Neural crest cell (in vitro differentiated cells): ENCODE results near the gene PDK2. TPM values are rescaled to one million over a fixed set of nuclear protein-coding genes. Genes with fewer than 3 reads are reported as not detected.

ENCODE experiments used
- DNase-seq: peaks from one replicate; pipeline ENCODE4 v3.0.0; 2021; ENCODE audit warnings: low read depth, mixed read lengths, low spot score
- H3K27ac Mint-ChIP-seq: one replicate; pipeline ENCODE4 v1.8.0; 2021; ENCODE audit warnings: mild to moderate bottlenecking, mixed read lengths; ENCODE audit not compliant: unreplicated experiment
- H3K27me3 Mint-ChIP-seq: 2 replicates; pipeline ENCODE4 v1.8.0; 2021; ENCODE audit warnings: low read depth, mild to moderate bottlenecking, mixed read lengths
- H3K36me3 Mint-ChIP-seq: 2 replicates; pipeline ENCODE4 v1.8.0; 2021; ENCODE audit warnings: low read depth, mild to moderate bottlenecking, mixed read lengths
- H3K4me1 Mint-ChIP-seq: 2 replicates; pipeline ENCODE4 v1.8.0; 2021; ENCODE audit warnings: mixed read lengths
- H3K4me3 Mint-ChIP-seq: one replicate; pipeline ENCODE4 v1.8.0; 2021; ENCODE audit warnings: mild to moderate bottlenecking, mixed read lengths
- H3K9me3 Mint-ChIP-seq: 2 replicates; pipeline ENCODE4 v1.8.0; 2021; ENCODE audit warnings: mixed read lengths
- total RNA-seq: library from RNA; stranded (reverse); gene quantifications from 2 replicates; pipeline ENCODE4 v1.2.1, GENCODE V29; 2021
- TF ChIP-seq, protein P1 (sequence below): fragments of 200-600 bp; sonication (generic); conservative IDR thresholded peaks from 2 replicates; pipeline ENCODE4 v1.5.0; 2021; ENCODE audit warnings: antibody characterized with exemption, mild to moderate bottlenecking

The PDK2 gene
- total RNA-seq, 1 donor from 2014 or later = 21.6 TPM

DNA sequence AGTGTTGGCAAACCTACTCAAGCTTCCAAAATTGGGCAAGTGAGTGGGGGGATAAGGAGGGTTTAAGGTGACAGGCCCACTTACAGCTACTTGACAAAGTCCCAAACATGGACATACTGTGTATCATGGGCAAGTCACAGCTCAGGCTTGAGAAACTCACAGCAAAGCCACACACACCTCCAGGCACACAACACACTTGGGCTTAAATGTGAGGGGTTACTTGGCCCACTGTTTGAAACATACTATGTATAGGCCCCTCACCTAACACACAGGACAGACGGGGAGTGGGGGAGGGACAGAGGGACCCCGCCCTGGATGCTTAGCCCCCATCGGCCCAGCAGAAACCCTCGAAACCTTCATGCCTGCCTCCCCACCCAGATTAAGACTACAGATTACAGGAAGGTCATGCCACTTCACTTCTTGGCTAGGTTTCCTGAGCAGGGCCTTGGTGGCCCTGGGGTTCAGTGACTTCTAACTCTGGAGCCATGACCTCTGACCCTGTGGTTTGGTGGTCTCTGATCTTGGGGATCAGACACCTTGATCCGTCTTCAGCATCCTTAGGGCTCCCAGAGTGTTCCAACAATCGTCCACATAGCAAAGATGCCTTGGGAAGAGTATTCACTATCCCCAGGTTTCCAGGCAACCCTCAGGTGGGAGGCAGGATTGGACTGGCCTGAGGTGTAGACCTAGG, 37.1 kb downstream of the PDK2 start:
- H3K36me3 Mint-ChIP-seq = peaks cover 5% of the 10 kb centered on the region
- TF ChIP-seq, protein P1, sequence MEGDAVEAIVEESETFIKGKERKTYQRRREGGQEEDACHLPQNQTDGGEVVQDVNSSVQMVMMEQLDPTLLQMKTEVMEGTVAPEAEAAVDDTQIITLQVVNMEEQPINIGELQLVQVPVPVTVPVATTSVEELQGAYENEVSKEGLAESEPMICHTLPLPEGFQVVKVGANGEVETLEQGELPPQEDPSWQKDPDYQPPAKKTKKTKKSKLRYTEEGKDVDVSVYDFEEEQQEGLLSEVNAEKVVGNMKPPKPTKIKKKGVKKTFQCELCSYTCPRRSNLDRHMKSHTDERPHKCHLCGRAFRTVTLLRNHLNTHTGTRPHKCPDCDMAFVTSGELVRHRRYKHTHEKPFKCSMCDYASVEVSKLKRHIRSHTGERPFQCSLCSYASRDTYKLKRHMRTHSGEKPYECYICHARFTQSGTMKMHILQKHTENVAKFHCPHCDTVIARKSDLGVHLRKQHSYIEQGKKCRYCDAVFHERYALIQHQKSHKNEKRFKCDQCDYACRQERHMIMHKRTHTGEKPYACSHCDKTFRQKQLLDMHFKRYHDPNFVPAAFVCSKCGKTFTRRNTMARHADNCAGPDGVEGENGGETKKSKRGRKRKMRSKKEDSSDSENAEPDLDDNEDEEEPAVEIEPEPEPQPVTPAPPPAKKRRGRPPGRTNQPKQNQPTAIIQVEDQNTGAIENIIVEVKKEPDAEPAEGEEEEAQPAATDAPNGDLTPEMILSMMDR = no peak
- H3K9me3 Mint-ChIP-seq = no peaks in the 10 kb centered on the region
- peaks cover 16% of the 10 kb centered on the region for H3K27me3 Mint-ChIP-seq
- peaks cover 25% of the 10 kb centered on the region for H3K4me1 Mint-ChIP-seq
- peak overlapping the region; percentile 82 for H3K4me3 Mint-ChIP-seq
- no peak overlapping the region for H3K27ac Mint-ChIP-seq
- no peak for DNase-seq

DNA sequence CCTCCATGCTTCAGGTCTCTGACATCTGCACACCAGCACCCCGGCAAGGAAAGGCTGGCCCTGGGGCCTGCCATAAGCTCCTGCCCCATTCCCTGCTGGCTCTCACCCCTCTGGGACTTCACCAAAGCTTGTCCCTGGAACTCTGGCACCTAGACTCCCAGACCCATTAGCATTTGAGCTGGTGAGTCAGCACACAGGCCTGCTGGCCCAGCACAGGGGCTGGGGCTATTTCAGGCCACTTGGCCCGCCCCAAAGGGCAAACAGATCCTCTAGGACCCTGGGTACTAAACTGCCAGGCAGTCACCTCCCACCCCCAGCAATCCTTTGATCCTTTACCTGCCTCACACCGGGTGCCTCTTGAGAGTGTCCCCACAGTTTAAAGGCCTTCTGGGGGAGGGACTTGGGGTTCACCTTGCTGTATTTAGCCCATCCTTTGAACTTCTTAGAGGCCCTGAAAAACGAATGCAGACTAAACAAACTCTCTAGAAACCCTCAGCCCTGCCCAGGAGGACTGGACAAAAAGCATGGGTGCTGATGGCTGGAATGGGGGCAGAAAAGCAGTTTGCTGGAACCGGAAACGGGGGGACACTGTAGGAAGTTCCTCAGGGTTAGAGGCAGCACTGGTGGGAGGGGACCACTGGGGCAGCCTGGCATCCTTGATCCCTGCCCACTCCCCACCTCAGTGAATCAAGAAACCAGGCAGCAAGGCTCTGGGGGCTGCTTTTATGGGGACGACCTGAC, 38.0 kb downstream of the PDK2 start:
- no peak for DNase-seq
- Mint-ChIP-seq H3K36me3 (peaks cover 5% of the 10 kb centered on the region), H3K4me1 (peaks cover 20% of the 10 kb centered on the region), H3K9me3 (no peaks in the 10 kb centered on the region), H3K4me3 (no peak overlapping the region), H3K27me3 (peaks cover 16% of the 10 kb centered on the region), H3K27ac (no peak overlapping the region)
- TF ChIP-seq, protein P1 = no peak

DNA sequence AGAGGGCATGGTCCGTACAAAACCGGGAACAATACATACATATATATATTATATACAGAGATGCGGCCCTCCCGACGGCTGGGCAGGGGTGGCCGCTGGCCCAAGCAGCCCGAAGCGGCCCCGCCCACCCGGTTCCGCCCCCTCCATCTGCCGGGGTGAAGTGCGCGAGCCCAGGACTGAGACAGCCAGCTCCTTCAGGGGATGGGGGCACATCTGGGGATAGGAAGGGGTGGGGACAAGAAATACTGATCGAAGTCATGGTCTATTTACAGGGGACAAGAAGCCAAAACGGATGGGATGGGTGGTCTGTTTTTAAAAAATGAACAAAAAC, 38.6 kb downstream of the PDK2 start:
- H3K4me3 Mint-ChIP-seq = peak overlapping the region; percentile 35
- peaks cover 7% of the 10 kb centered on the region for H3K36me3 Mint-ChIP-seq
- no peak overlapping the region for H3K27ac Mint-ChIP-seq
- H3K9me3 Mint-ChIP-seq = no peaks in the 10 kb centered on the region
- DNase-seq = no peak
- peaks cover 12% of the 10 kb centered on the region for H3K27me3 Mint-ChIP-seq
- TF ChIP-seq, protein P1 = no peak
- H3K4me1 Mint-ChIP-seq = peaks cover 15% of the 10 kb centered on the region

DNA sequence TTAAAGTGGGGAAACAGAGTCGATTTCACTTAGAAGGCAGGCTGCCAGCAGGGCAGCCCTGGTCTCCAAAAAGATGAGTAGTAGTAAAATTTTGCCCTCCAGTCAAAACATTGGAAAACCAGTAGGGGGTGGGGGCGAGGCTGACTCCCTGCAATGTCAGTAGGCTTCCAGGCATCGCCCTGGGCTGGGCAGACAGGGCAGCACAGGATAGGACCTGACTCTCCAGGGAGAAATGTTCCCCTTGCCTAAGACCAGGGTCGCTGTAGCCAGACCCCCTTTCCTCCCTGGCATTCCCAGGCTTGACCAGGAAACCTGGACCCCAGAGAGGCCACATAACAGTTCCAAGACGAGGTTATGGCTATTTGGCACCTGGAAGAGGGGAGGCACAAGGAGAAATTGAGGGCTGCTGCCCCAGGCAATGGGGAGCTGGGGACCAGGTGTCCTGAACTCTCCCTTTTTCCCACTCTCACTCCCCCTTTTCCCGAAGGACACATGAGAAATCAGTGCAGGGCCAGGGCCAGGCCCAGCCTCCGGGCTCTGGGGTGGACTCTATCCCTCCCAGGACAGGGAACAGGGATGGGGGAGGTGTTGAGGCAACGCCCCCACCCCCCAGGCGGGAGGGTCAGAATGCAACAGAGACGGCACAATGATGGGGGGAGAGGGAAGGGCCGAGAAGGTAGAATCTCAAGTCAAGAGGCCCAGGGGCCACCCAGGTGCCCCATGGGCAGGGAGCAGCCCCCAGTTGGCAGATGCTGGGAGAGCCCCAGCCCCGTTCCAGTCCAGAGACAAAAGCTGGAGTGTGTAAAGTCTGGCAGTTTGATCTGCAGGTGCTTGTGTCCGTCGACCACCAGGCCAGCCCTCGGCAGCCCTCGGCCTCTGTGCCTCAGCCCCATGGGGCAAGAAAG, 39.3 kb downstream of the PDK2 start:
- TF ChIP-seq, protein P1 = no peak
- Mint-ChIP-seq H3K4me3 (peak overlapping the region; percentile 35), H3K9me3 (no peaks in the 10 kb centered on the region), H3K36me3 (peaks cover 7% of the 10 kb centered on the region), H3K27ac (no peak overlapping the region), H3K4me1 (peaks cover 13% of the 10 kb centered on the region), H3K27me3 (peaks cover 11% of the 10 kb centered on the region)
- DNase-seq = no peak

DNA sequence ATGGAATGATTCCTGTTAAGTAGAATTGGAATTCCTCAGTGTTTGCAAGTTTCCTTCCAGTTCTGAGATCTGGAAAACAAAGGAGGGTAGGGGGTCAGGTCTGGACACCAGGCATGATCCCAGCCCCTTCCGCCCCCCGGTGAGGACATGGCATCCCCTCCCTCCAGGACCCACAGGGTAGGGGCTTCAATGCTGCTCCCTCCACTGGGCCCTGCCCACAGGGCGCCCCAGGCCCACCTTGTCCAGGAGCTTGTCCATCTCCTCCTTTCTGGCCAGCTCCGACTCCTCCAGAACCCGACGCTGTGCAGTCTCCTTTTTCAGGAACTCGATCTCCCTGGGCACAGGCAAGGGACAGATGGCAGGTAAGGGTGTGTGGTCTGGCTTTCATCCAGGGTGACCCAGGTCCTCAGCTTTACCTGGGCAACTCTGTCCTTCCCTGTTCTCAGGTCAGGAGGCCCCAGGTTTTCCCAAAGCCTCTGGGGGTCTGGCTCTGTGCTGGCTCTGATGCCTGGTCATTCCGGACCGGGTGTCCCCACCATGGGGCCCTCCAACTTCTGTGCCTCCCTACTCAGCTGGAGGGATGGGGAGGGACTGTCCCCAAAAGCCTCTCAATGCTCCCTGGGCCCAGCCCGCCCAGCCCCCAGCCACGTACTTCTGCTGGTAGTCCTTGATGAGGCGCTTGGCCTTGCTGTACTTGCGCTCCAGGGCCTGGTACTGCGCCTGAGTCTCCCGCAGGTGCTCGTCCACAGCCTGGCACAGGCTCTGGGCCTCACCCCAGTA, 40.4 kb downstream of the PDK2 start:
- DNase-seq = no peak
- Mint-ChIP-seq H3K36me3 (peaks cover 15% of the 10 kb centered on the region), H3K4me3 (no peak overlapping the region), H3K9me3 (no peaks in the 10 kb centered on the region), H3K4me1 (peaks cover 19% of the 10 kb centered on the region), H3K27ac (no peak overlapping the region), H3K27me3 (peaks cover 14% of the 10 kb centered on the region)
- TF ChIP-seq, protein P1 = no peak
